ENCODE measurements around the gene FOXP1. TPM values are rescaled to one million over a fixed set of nuclear protein-coding genes. Genes with fewer than 3 reads are reported as not detected.

The FOXP1 gene
- total RNA-seq, 1 experiment from 2014 or later, result 2.9 TPM

GRCh38 chr3:71125738-71126137 is 457.8 kb downstream of the FOXP1 start:
- no peak overlapping the region for H3K4me3 ChIP-seq (ENCODE audit: low read depth in 2 of 2, low read length in 2 of 2)
- no peaks in the 10 kb centered on the region; the same call in none of the 2 replicates for H3K27me3 ChIP-seq (ENCODE audit: control insufficient read depth, insufficient read depth, low read length)
- ChIA-PET CTCF (no interaction called here), POLR2A (no interaction called here)
- no peak for DNase-seq (ENCODE audit: low read depth, low spot score)
- no peaks in the 10 kb centered on the region for H3K9me3 ChIP-seq (ENCODE audit: control insufficient read depth, insufficient read depth, low read depth, low read length)
- TF ChIP-seq SIN3A (IDR thresholded peaks at IDR 0.05; ENCODE audit: borderline replicate concordance, insufficient read depth, low read depth, low read length), result no peak
- TF ChIP-seq TCF7L2 (IDR thresholded peaks at IDR 0.05; ENCODE audit: low read depth, low read length), result no peak
- TF ChIP-seq CTCF (IDR thresholded peaks at IDR 0.05), result no peak
- intact Hi-C loops (cut with micrococcal nuclease; ENCODE audit: unreplicated experiment), result no loop called here
- BruUV-seq (replicated peaks), result no TSS peak
- no peaks in the 10 kb centered on the region for H3K36me3 ChIP-seq (ENCODE audit: control insufficient read depth, insufficient read depth, low read length)
- no peaks in the 10 kb centered on the region; the same call in 1 of the 2 replicates for H3K4me1 ChIP-seq (ENCODE audit: control insufficient read depth, insufficient read depth, low read length)
- in situ Hi-C loops (cut with HindIII; ENCODE audit: low pct_unique_long_range_greater_than_20kb, low sequenced_read_pairs), result no loop called here
- ATAC-seq, result no peak
- no peak overlapping the region for H3K27ac ChIP-seq (ENCODE audit: low read length)

GRCh38 chr3:71124048-71124447 is 459.5 kb downstream of the FOXP1 start:
- DNase-seq (ENCODE audit: low read depth, low spot score), result no peak
- in situ Hi-C loops (cut with HindIII; ENCODE audit: low pct_unique_long_range_greater_than_20kb, low sequenced_read_pairs), result no loop called here

More at GRCh38 chr3:71124048-71124447, 459.5 kb downstream of the FOXP1 start:
- ChIA-PET CTCF (no interaction called here), POLR2A (no interaction called here)
- H3K4me3 ChIP-seq (ENCODE audit: low read depth in 2 of 2, low read length in 2 of 2), result no peak overlapping the region
- H3K4me1 ChIP-seq (ENCODE audit: control insufficient read depth, insufficient read depth, low read length), result no peaks in the 10 kb centered on the region; the same call in 1 of the 2 replicates
- no peak for ATAC-seq
- no peaks in the 10 kb centered on the region for H3K36me3 ChIP-seq (ENCODE audit: control insufficient read depth, insufficient read depth, low read length)
- H3K27ac ChIP-seq (ENCODE audit: low read length), result no peak overlapping the region
- no peak for TF ChIP-seq TCF7L2 (IDR thresholded peaks at IDR 0.05; ENCODE audit: low read depth, low read length)
- TF ChIP-seq POLR2AphosphoS5 (IDR thresholded peaks at IDR 0.05; ENCODE audit: low read depth, low read length), result no peak
- no peak for TF ChIP-seq SIN3A (IDR thresholded peaks at IDR 0.05; ENCODE audit: borderline replicate concordance, insufficient read depth, low read depth, low read length)
- TF ChIP-seq REST (IDR thresholded peaks at IDR 0.05; ENCODE audit: insufficient read depth in 1 of 2, low read depth in 2 of 2, low read length in 1 of 2), result no peak
- TF ChIP-seq CTCF (IDR thresholded peaks at IDR 0.05), result no peak
- intact Hi-C loops (cut with micrococcal nuclease; ENCODE audit: unreplicated experiment), result no loop called here
- BruUV-seq (replicated peaks), result no TSS peak
- H3K9me3 ChIP-seq (ENCODE audit: control insufficient read depth, insufficient read depth, low read depth, low read length), result no peaks in the 10 kb centered on the region
- H3K27me3 ChIP-seq (ENCODE audit: control insufficient read depth, insufficient read depth, low read length), result no peaks in the 10 kb centered on the region; the same call in 1 of the 2 replicates

Data from Panc1 (cell line).